Mesenchymal stem cell (in vitro differentiated cells and primary cell): ENCODE measurements around the gene GRID2.

Experiments
- DNase-seq: peaks from one replicate; pipeline ENCODE4 v3.0.0-alpha.2; 2013
- H2AFZ ChIP-seq: one replicate; pipeline ENCODE4 v1.6.1; 2013; ENCODE audit warnings: low read depth, mild to moderate bottlenecking, control low read depth, inconsistent platforms, low read length, moderate library complexity
- H2AK5ac ChIP-seq: 2 replicates; pipeline ENCODE4 v1.6.1; 2013; ENCODE audit warnings: low read length, moderate library complexity, mild to moderate bottlenecking, inconsistent platforms; ENCODE audit not compliant: severe bottlenecking
- H2BK120ac ChIP-seq: one replicate; pipeline ENCODE4 v1.6.1; 2013; ENCODE audit warnings: low read depth, mild to moderate bottlenecking, inconsistent platforms, low read length, moderate library complexity
- H2BK12ac ChIP-seq, 2 experiments: one replicate each; pipeline ENCODE4 v1.6.1; 2013; ENCODE audit warnings: inconsistent platforms in 2 of 2, low read length in 2 of 2, mild to moderate bottlenecking in 2 of 2, moderate library complexity in 2 of 2, control low read depth in 1 of 2
- H2BK15ac ChIP-seq: one replicate; pipeline ENCODE4 v1.6.1; 2013; ENCODE audit warnings: mild to moderate bottlenecking, low read depth, inconsistent platforms; ENCODE audit not compliant: poor library complexity, severe bottlenecking
- H2BK5ac ChIP-seq: 2 replicates; pipeline ENCODE4 v1.6.1; 2013; ENCODE audit warnings: low read depth, mild to moderate bottlenecking, low read length, control low read depth, inconsistent platforms; ENCODE audit not compliant: poor library complexity, severe bottlenecking
- H3K14ac ChIP-seq, 2 experiments: one replicate each; pipeline ENCODE4 v1.6.1; 2013; ENCODE audit warnings: inconsistent platforms in 2 of 2, low read length in 2 of 2, control low read depth in 1 of 2, mild to moderate bottlenecking in 1 of 2, moderate library complexity in 1 of 2
- H3K18ac ChIP-seq, 2 experiments: one replicate each; pipeline ENCODE4 v1.6.1; 2013; ENCODE audit warnings: inconsistent platforms in 2 of 2, low read length in 2 of 2, control low read depth in 1 of 2, low read depth in 1 of 2, mild to moderate bottlenecking in 1 of 2
- H3K23ac ChIP-seq, 2 experiments: one replicate each; pipeline ENCODE4 v1.6.1; 2013; ENCODE audit warnings: inconsistent platforms in 2 of 2, low read length in 2 of 2, mild to moderate bottlenecking in 2 of 2, moderate library complexity in 2 of 2, control low read depth in 1 of 2
- H3K27ac ChIP-seq: 2 replicates; pipeline ENCODE4 v1.5.1; 2013; ENCODE audit warnings: mild to moderate bottlenecking, moderate library complexity, low read length, control low read depth, inconsistent platforms; ENCODE audit not compliant: poor library complexity, severe bottlenecking
- H3K27me3 ChIP-seq, 2 experiments: 2 replicates each; pipeline versions ENCODE4 v1.6.1 to v1.7.0; 2013; ENCODE audit warnings: low read length in 2 of 2, mild to moderate bottlenecking in 2 of 2, moderate library complexity in 2 of 2, control low read depth in 1 of 2, inconsistent platforms in 1 of 2; ENCODE audit not compliant: control insufficient read depth in 1 of 2, insufficient read depth in 1 of 2
- H3K36me3 ChIP-seq, 2 experiments: 2 replicates each; pipeline versions ENCODE4 v1.6.1 to v1.7.0; 2013; ENCODE audit warnings: low read length in 2 of 2, control low read depth in 1 of 2, inconsistent platforms in 1 of 2, low read depth in 1 of 2, mild to moderate bottlenecking in 1 of 2; ENCODE audit not compliant: insufficient read depth in 2 of 2, control insufficient read depth in 1 of 2
- H3K4ac ChIP-seq, 2 experiments: one replicate each; pipeline ENCODE4 v1.6.1; 2013; ENCODE audit warnings: inconsistent platforms in 2 of 2, low read length in 2 of 2, mild to moderate bottlenecking in 2 of 2, moderate library complexity in 2 of 2, control low read depth in 1 of 2, low read depth in 1 of 2
- H3K4me1 ChIP-seq: 2 replicates; pipeline ENCODE4 v1.6.1; 2013; ENCODE audit warnings: low read depth, low read length, control low read depth; ENCODE audit not compliant: control insufficient read depth, insufficient read depth
- H3K4me2 ChIP-seq: 2 replicates; pipeline ENCODE4 v1.6.1; 2013; ENCODE audit warnings: low read length, mild to moderate bottlenecking, inconsistent platforms; ENCODE audit not compliant: poor library complexity, severe bottlenecking
- H3K4me3 ChIP-seq, 2 experiments: 2 replicates each; pipeline versions ENCODE4 v1.5.1 to v1.7.0; 2013; ENCODE audit warnings: low read length in 2 of 2, mild to moderate bottlenecking in 2 of 2, control low read depth in 1 of 2, low read depth in 1 of 2; ENCODE audit not compliant: insufficient read depth in 1 of 2
- H3K79me1 ChIP-seq: replicated peaks from 2 replicates; pipeline ENCODE4 v1.6.1; 2013; ENCODE audit warnings: mild to moderate bottlenecking, control low read depth, low read length, inconsistent platforms; ENCODE audit not compliant: poor library complexity, severe bottlenecking
- H3K9ac ChIP-seq: 2 replicates; pipeline ENCODE4 v1.7.0; 2013; ENCODE audit warnings: mild to moderate bottlenecking, low read length, moderate library complexity
- H3K9me3 ChIP-seq: 2 replicates; pipeline ENCODE4 v1.7.0; 2013; ENCODE audit warnings: mild to moderate bottlenecking, low read length; ENCODE audit not compliant: control insufficient read depth
- H4K8ac ChIP-seq: one replicate; pipeline ENCODE4 v1.6.1; 2013; ENCODE audit warnings: inconsistent platforms, mild to moderate bottlenecking, low read length, moderate library complexity
- H4K91ac ChIP-seq: one replicate; pipeline ENCODE4 v1.6.1; 2013; ENCODE audit warnings: mild to moderate bottlenecking, low read length, inconsistent platforms
- WGBS: methylation state at CpG from one replicate; pipeline ENCODE4 v1.1.7; 2013; ENCODE audit warnings: mixed read lengths; 5-methylcytosine and 5-hydroxymethylcytosine counted together

Gene GRID2

DNA sequence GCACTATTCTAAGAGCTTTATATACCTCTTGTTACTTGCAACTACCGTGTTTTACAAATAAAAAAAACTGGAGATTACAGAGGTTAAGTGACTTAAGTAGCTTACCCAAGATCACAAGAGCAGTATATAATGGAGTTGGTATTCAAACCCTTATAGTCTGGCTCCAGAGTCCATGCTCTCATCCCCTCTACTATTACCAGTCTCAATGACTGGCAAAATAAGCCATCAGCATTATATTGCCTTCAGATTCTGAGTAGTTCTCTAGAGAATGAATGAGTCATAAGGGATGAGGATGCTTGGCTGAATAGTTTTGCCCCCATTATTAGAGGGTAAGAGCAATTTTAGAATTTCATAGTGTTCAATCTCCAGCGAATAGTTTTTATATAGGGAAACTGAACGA lies 1354.7 kb downstream of the GRID2 start:
- Histone ChIP-seq H3K23ac (no peak overlapping the region), H2BK12ac (no peak overlapping the region), H3K36me3 (no peaks in the 10 kb centered on the region), H3K18ac (no peak overlapping the region), H3K14ac (no peak overlapping the region), H4K91ac (no peak overlapping the region), H2AFZ (no peak overlapping the region), H3K9ac (no peak overlapping the region), H4K8ac (no peak overlapping the region), H2AK5ac (no peak overlapping the region), H3K79me1 (no peaks in the 10 kb centered on the region), H3K27me3 (no peaks in the 10 kb centered on the region), H3K27ac (no peak overlapping the region), H3K4me3 (no peak overlapping the region), H3K4me1 (peaks cover 1% of the 10 kb centered on the region), H2BK15ac (no peak overlapping the region), H3K4me2 (no peak overlapping the region), H2BK5ac (no peak overlapping the region), H3K4ac (no peak overlapping the region), H3K9me3 (no peaks in the 10 kb centered on the region), H2BK120ac (no peak overlapping the region)
- 69% methylated on average over 2 of the region's 3 CpGs for WGBS
- DNase-seq = no peak

DNA sequence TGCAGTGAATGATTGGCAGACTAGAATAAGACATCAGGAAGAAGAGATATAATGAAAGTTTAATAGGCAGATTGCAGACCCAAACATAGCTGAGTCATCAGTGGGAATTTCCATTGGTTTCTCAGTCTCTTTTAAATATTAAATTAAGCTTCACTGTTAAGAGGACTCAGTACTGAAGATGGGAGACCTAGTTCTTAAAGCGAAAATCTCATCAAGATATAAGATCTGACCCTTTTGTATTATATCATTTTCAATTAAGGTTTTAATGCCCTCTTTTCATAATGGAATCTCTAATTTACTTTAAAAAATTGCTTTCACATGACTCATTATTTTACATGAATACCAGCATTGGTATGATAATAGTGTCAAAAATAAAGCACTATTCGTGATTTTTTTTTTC lies 1355.9 kb downstream of the GRID2 start:
- peaks cover 1% of the 10 kb centered on the region for H3K4me1 ChIP-seq
- WGBS = no CpG with 5 or more reads among the region's 2 CpGs
- H2BK5ac ChIP-seq = no peak overlapping the region
- H3K14ac ChIP-seq = no peak overlapping the region
- no peak overlapping the region for H3K9ac ChIP-seq
- DNase-seq = no peak
- H2BK120ac ChIP-seq = no peak overlapping the region
- no peak overlapping the region for H2AFZ ChIP-seq
- no peak overlapping the region for H3K27ac ChIP-seq
- H3K36me3 ChIP-seq = no peaks in the 10 kb centered on the region
- H3K4me2 ChIP-seq = no peak overlapping the region
- H3K4ac ChIP-seq = no peak overlapping the region
- no peaks in the 10 kb centered on the region for H3K27me3 ChIP-seq
- no peak overlapping the region for H4K91ac ChIP-seq
- H4K8ac ChIP-seq = no peak overlapping the region
- H3K79me1 ChIP-seq = no peaks in the 10 kb centered on the region
- no peak overlapping the region for H3K4me3 ChIP-seq
- no peak overlapping the region for H2BK15ac ChIP-seq
- H3K9me3 ChIP-seq = no peaks in the 10 kb centered on the region
- H2AK5ac ChIP-seq = no peak overlapping the region
- H3K18ac ChIP-seq = no peak overlapping the region
- no peak overlapping the region for H3K23ac ChIP-seq
- H2BK12ac ChIP-seq = no peak overlapping the region

DNA sequence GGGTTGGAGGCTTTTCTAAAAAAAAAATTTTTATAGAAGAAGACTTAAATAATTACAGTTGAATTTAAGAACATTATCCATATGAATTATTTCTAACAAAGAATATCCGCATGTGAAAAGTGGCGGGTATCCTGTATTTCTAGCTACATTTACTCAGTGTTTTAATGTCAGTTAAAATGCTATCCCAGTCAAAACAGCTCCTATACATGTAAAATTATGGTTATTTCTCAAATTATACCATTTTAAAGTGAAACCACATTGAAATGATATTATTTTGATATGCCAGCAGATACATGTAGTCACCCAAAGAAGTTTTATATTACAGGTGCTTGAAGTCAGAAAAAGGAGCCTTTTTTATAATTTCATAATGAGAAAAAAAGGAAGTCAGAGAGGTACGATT lies 1356.3 kb downstream of the GRID2 start:
- Histone ChIP-seq H3K79me1 (no peaks in the 10 kb centered on the region), H3K4me2 (no peak overlapping the region), H4K8ac (no peak overlapping the region), H2AK5ac (no peak overlapping the region), H3K4me1 (peaks cover 1% of the 10 kb centered on the region), H2BK120ac (no peak overlapping the region), H3K4me3 (no peak overlapping the region), H2BK12ac (no peak overlapping the region), H2BK5ac (no peak overlapping the region), H3K9ac (no peak overlapping the region), H3K14ac (no peak overlapping the region), H3K4ac (no peak overlapping the region), H2AFZ (no peak overlapping the region), H2BK15ac (no peak overlapping the region), H3K9me3 (no peaks in the 10 kb centered on the region), H3K23ac (no peak overlapping the region), H3K27me3 (no peaks in the 10 kb centered on the region), H3K18ac (no peak overlapping the region), H4K91ac (no peak overlapping the region), H3K27ac (no peak overlapping the region), H3K36me3 (no peaks in the 10 kb centered on the region)
- no CpG with 5 or more reads among the region's 3 CpGs for WGBS
- no peak for DNase-seq

DNA sequence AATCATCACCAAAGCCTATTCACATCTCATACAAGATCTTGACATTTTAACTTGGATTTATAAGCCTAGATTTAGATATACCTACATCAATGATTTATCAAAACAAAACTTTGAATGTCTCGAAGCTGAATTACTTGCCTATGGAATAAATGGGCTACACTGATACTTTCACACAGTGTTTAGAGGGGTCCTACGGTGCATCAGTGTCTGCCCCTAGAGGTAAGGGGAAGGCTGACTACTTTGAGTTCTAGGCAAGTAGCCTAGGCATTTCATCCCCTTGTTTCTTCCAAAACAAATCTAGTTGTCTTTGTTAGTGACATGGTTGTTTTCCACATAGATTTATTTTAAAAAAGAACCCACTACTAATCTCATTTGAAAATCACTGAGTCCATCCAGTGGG lies 1366.7 kb downstream of the GRID2 start:
- Histone ChIP-seq H2AFZ (no peak overlapping the region), H3K9ac (no peak overlapping the region), H4K8ac (no peak overlapping the region), H2BK12ac (no peak overlapping the region), H3K23ac (no peak overlapping the region), H2BK120ac (no peak overlapping the region), H3K4me2 (no peak overlapping the region), H3K4me3 (no peak overlapping the region), H3K9me3 (no peaks in the 10 kb centered on the region), H3K27me3 (no peaks in the 10 kb centered on the region), H3K4me1 (no peaks in the 10 kb centered on the region), H3K27ac (no peak overlapping the region), H2AK5ac (no peak overlapping the region), H2BK15ac (no peak overlapping the region), H3K4ac (no peak overlapping the region), H3K18ac (no peak overlapping the region), H3K36me3 (no peaks in the 10 kb centered on the region), H3K14ac (no peak overlapping the region), H3K79me1 (no peaks in the 10 kb centered on the region), H2BK5ac (no peak overlapping the region), H4K91ac (no peak overlapping the region)
- 63% methylated on average over 2 of the region's 2 CpGs for WGBS
- no peak for DNase-seq
